SK-N-SH (cell line): ENCODE results near the gene PURA. TPM values are rescaled to one million over a fixed set of nuclear protein-coding genes. Genes with fewer than 3 reads are reported as not detected.

Source experiments
- CTCF ChIA-PET: fragments of 300-600, 350-600 bp; formaldehyde crosslinking; extraction: SDS; loops from one replicate; lab custom pipeline; 2021; lab: Yijun Ruan, JAX
- POLR2A ChIA-PET: fragments of 350-600 bp; sonication (Branson Sonifier 250); formaldehyde crosslinking; extraction: SDS; loops from one replicate; lab custom pipeline; 2020; ENCODE audit warnings: antibody characterized with exemption, inconsistent platforms; lab: Yijun Ruan, JAX
- DNase-seq: peaks from one replicate; pipeline ENCODE4 v3.0.0; 2012
- H2AFZ ChIP-seq: fragments of 200-600 bp; sonication (generic); 2 replicates; pipeline ENCODE4 v1.8.1; 2016; ENCODE audit warnings: antibody characterized with exemption, mild to moderate bottlenecking, low read depth
- H3F3A ChIP-seq: fragments of 200-600 bp; sonication (generic); replicated peaks from 2 replicates; pipeline ENCODE3; 2016; ENCODE audit warnings: antibody characterized with exemption, mild to moderate bottlenecking; ENCODE audit not compliant: insufficient read depth
- H3K27ac ChIP-seq, 2 experiments: fragments of 200-500 bp in 1 of 2; fragments of 200-600 bp in 1 of 2; sonication (Bioruptor generic) in 1 of 2; sonication (generic), shearing (Covaris generic) in 1 of 2; 2 replicates each; pipeline versions ENCODE4 v1.5.1 to v1.6.1; 2014 to 2016; ENCODE audit warnings: low read depth in 2 of 2, inconsistent platforms in 1 of 2, low read length in 1 of 2, mild to moderate bottlenecking in 1 of 2, mixed read lengths in 1 of 2
- H3K27me3 ChIP-seq: fragments of 200-600 bp; sonication (generic), shearing (Covaris generic); 2 replicates; pipeline ENCODE4 v1.6.1; 2016; ENCODE audit warnings: mixed run types; ENCODE audit not compliant: insufficient read depth
- H3K36me3 ChIP-seq, 2 experiments: fragments of 200-500 bp in 1 of 2; fragments of 200-600 bp in 1 of 2; sonication (Bioruptor generic) in 1 of 2; sonication (generic) in 1 of 2; replicated peaks in 1 of 2; 2 replicates each; pipeline versions ENCODE3 to v1.5.1; 2014 to 2016; ENCODE audit warnings: low read length in 1 of 2, mild to moderate bottlenecking in 1 of 2; ENCODE audit not compliant: insufficient read depth in 2 of 2, control insufficient read depth in 1 of 2
- H3K4me1 ChIP-seq, 2 experiments: fragments of 200-500 bp in 1 of 2; fragments of 200-600 bp in 1 of 2; sonication (Bioruptor generic) in 1 of 2; sonication (generic), shearing (Covaris generic) in 1 of 2; 2 replicates each; pipeline versions ENCODE4 v1.5.1 to v1.6.1; 2014 to 2016; ENCODE audit warnings: low read depth in 1 of 2, low read length in 1 of 2, mixed run types in 1 of 2; ENCODE audit not compliant: insufficient read depth in 2 of 2, control insufficient read depth in 1 of 2
- H3K4me2 ChIP-seq: fragments of 200-600 bp; sonication (generic), shearing (Covaris generic); 2 replicates; pipeline ENCODE4 v1.6.1; 2017; ENCODE audit warnings: mixed run types
- H3K4me3 ChIP-seq, 2 experiments: fragments of 200-500 bp in 1 of 2; fragments of 200-600 bp in 1 of 2; sonication (Bioruptor generic) in 1 of 2; sonication (generic), shearing (Covaris generic) in 1 of 2; 2 replicates each; pipeline versions ENCODE4 v1.5.1 to v1.8.1; 2014 to 2016; ENCODE audit warnings: low read depth in 2 of 2, inconsistent platforms in 1 of 2, low read length in 1 of 2, mild to moderate bottlenecking in 1 of 2, mixed read lengths in 1 of 2, moderate library complexity in 1 of 2
- H3K79me2 ChIP-seq: fragments of 200-600 bp; sonication (generic); 2 replicates; pipeline ENCODE4 v1.8.1; 2017; ENCODE audit warnings: mild to moderate bottlenecking; ENCODE audit not compliant: insufficient read depth
- H3K9ac ChIP-seq: fragments of 200-600 bp; sonication (generic); 2 replicates; pipeline ENCODE4 v1.6.1; 2017; ENCODE audit warnings: mixed run types
- H3K9me2 ChIP-seq: fragments of 200-600 bp; sonication (generic); 2 replicates; pipeline ENCODE4 v1.6.1; 2017; ENCODE audit warnings: mixed run types
- H3K9me3 ChIP-seq: fragments of 200-600 bp; sonication (generic); 2 replicates; pipeline ENCODE4 v1.6.1; 2017; ENCODE audit warnings: mixed run types, mild to moderate bottlenecking, moderate library complexity
- H4K20me1 ChIP-seq: fragments of 200-600 bp; sonication (generic); 2 replicates; pipeline ENCODE4 v1.6.1; 2017; ENCODE audit warnings: mild to moderate bottlenecking, mixed run types; ENCODE audit not compliant: insufficient read depth
- FOSL2 ChIP-seq: IDR thresholded peaks from 2 replicates; pipeline ENCODE4 v1.4.0; 2012; ENCODE audit warnings: low read depth, mild to moderate bottlenecking, moderate library complexity, borderline replicate concordance
- FOXJ3 ChIP-seq: sonication (generic); formaldehyde crosslinking; IDR thresholded peaks from 2 replicates; pipeline ENCODE4 v1.5.1; 2020; ENCODE audit warnings: mild to moderate bottlenecking, missing genetic modification reagents
- GABPA ChIP-seq: IDR thresholded peaks from 2 replicates; pipeline ENCODE4 v1.4.0; 2012; ENCODE audit warnings: low read depth, mild to moderate bottlenecking
- IRF3 ChIP-seq: fragments of 150-350 bp; IDR thresholded peaks from 2 replicates; pipeline ENCODE4 v1.6.1; 2016; ENCODE audit warnings: mild to moderate bottlenecking, low read depth, low read length
- MAX ChIP-seq: IDR thresholded peaks from 2 replicates; pipeline ENCODE4 v1.4.0; 2012; ENCODE audit warnings: low read depth
- NRF1 ChIP-seq: IDR thresholded peaks from 2 replicates; pipeline ENCODE4 v1.6.1; 2012; ENCODE audit warnings: low read depth, mild to moderate bottlenecking, low read length
- POLR2AphosphoS5 ChIP-seq: IDR thresholded peaks from 2 replicates; pipeline ENCODE4 v1.6.1; 2012; ENCODE audit warnings: low read depth, low read length
- RXRA ChIP-seq: IDR thresholded peaks from 2 replicates; pipeline ENCODE4 v1.4.0; 2012; ENCODE audit warnings: low read depth, mild to moderate bottlenecking, borderline replicate concordance
- SMC3 ChIP-seq: IDR thresholded peaks from 2 replicates; pipeline ENCODE4 v1.6.1; 2012; ENCODE audit warnings: low read depth, low read length, improper control_type of control experiment
- TAF1 ChIP-seq: IDR thresholded peaks from 2 replicates; pipeline ENCODE4 v1.6.1; 2012; ENCODE audit warnings: low read depth, mild to moderate bottlenecking, low read length, moderate library complexity, borderline replicate concordance
- TCF12 ChIP-seq: IDR thresholded peaks from 2 replicates; pipeline ENCODE4 v1.4.0; 2012
- USF1 ChIP-seq: IDR thresholded peaks from 2 replicates; pipeline ENCODE4 v1.4.0; 2012; ENCODE audit warnings: low read depth, borderline replicate concordance
- YY1 ChIP-seq: IDR thresholded peaks from 2 replicates; pipeline ENCODE4 v1.4.0; 2012; ENCODE audit warnings: low read depth, mild to moderate bottlenecking
- ZBTB33 ChIP-seq: IDR thresholded peaks from 2 replicates; pipeline ENCODE4 v1.4.0; 2012; ENCODE audit warnings: low read depth, borderline replicate concordance
- WGBS: methylation state at CpG from one replicate; pipeline ENCODE4 v1.1.6; 2017; ENCODE audit warnings: low lambda C conversion rate; 5-methylcytosine and 5-hydroxymethylcytosine counted together
- polyA plus RNA-seq, 3 experiments: library from polyadenylated mRNA; depleted of rRNA; stranded (reverse); fragments of >200 nt; gene quantifications; 2 replicates each; pipeline ENCODE4 v1.2.3, GENCODE V29; 2012

Gene PURA
- polyA plus RNA-seq, 1 of the 3 experiments (the other 2 are of a cell fraction): 2.4 TPM

GRCh38 chr5:140159014-140159927, 45.4 kb downstream of the PURA start (continued):
- TF ChIP-seq TAF1: no peak
- TF ChIP-seq ZBTB33: no peak
- TF ChIP-seq MAX: no peak

GRCh38 chr5:140162275-140162674, 48.4 kb downstream of the PURA start:
- 85% methylated on average over 5 of the region's 5 CpGs for WGBS
- Histone ChIP-seq H4K20me1 (no peaks in the 10 kb centered on the region), H3K4me3 (no peak overlapping the region), H3F3A (peaks cover 5% of the 10 kb centered on the region), H3K27ac (no peak overlapping the region), H3K9me2 (no peaks in the 10 kb centered on the region), H3K9me3 (no peaks in the 10 kb centered on the region), H3K36me3 (no peaks in the 10 kb centered on the region), H3K27me3 (no peaks in the 10 kb centered on the region), H3K4me2 (no peak overlapping the region), H3K79me2 (no peaks in the 10 kb centered on the region), H2AFZ (no peak overlapping the region), H3K9ac (no peak overlapping the region), H3K4me1 (peaks cover 0 to 4% of the 10 kb centered on the region in 2 experiments; a peak in 1 of 4 replicates)
- no peak for DNase-seq
- TF ChIP-seq SMC3 (no peak), RXRA (no peak), NRF1 (no peak), IRF3 (no peak), TCF12 (no peak), GABPA (no peak)
- ChIA-PET CTCF (interaction anchor here (1.0 kb wide), 1 partner anchor 90 kb away, joined by 5 read pairs; no protein-coding TSS in a partner anchor), POLR2A (no interaction called here)

GRCh38 chr5:140162781-140163180, 48.9 kb downstream of the PURA start:
- no peak overlapping the region for H3K9ac ChIP-seq
- no peak overlapping the region for H3K4me2 ChIP-seq
- no peak for DNase-seq
- H3K4me3 ChIP-seq: no peak overlapping the region
- no peak for TF ChIP-seq FOSL2
- TF ChIP-seq ZBTB33: no peak
- no peak for TF ChIP-seq FOXJ3 (CRISPR knock-in tag)
- TF ChIP-seq USF1: no peak
- no peak for TF ChIP-seq POLR2AphosphoS5
- no peak for TF ChIP-seq YY1
- peaks cover 5% of the 10 kb centered on the region for H3F3A ChIP-seq
- H3K4me1 ChIP-seq: peaks cover 0 to 4% of the 10 kb centered on the region in 2 experiments; a peak in 1 of 4 replicates
- WGBS: 79% methylated on average over 5 of the region's 5 CpGs
- H2AFZ ChIP-seq: no peak overlapping the region
- H3K27ac ChIP-seq: no peak overlapping the region
- POLR2A ChIA-PET: no interaction called here
- H3K36me3 ChIP-seq: no peaks in the 10 kb centered on the region
- CTCF ChIA-PET: interaction anchor here (0.8 kb wide), 1 partner anchor 90 kb away, joined by 4 read pairs; no protein-coding TSS in a partner anchor
- H3K9me2 ChIP-seq: no peaks in the 10 kb centered on the region
- H3K79me2 ChIP-seq: no peaks in the 10 kb centered on the region
- no peaks in the 10 kb centered on the region for H3K27me3 ChIP-seq
- H3K9me3 ChIP-seq: no peaks in the 10 kb centered on the region
- H4K20me1 ChIP-seq: no peaks in the 10 kb centered on the region
